GM12891 (cell line): ENCODE results near the gene OGDH.
"Not testable (repeated sequence)": the region's sequence is repeated elsewhere in the genome, so short reads cannot be mapped to it uniquely, and the experiment has no call there.

Experiments used
- PAX5 ChIP-seq: IDR thresholded peaks from 2 replicates; pipeline ENCODE4 v1.6.1; 2011; ENCODE audit warnings: low read length, moderate library complexity, mild to moderate bottlenecking; ENCODE audit not compliant: insufficient read depth, severe bottlenecking
- POLR2A ChIP-seq: IDR thresholded peaks from 2 replicates; pipeline ENCODE4 v1.6.1; 2011; ENCODE audit warnings: low read depth, low read length, control low read depth
- POLR2AphosphoS5 ChIP-seq: IDR thresholded peaks from 2 replicates; pipeline ENCODE4 v1.6.1; 2011; ENCODE audit warnings: low read depth, low read length, control low read depth
- POU2F2 ChIP-seq: IDR thresholded peaks from 2 replicates; pipeline ENCODE4 v1.6.1; 2011; ENCODE audit warnings: low read depth, mild to moderate bottlenecking, control low read depth, low read length, moderate library complexity
- SPI1 ChIP-seq: IDR thresholded peaks from 2 replicates; pipeline ENCODE4 v1.6.1; 2011; ENCODE audit warnings: low read depth, low read length, control low read depth
- TAF1 ChIP-seq: IDR thresholded peaks from 2 replicates; pipeline ENCODE4 v1.6.1; 2011; ENCODE audit warnings: low read depth, low read length, control low read depth

DNA sequence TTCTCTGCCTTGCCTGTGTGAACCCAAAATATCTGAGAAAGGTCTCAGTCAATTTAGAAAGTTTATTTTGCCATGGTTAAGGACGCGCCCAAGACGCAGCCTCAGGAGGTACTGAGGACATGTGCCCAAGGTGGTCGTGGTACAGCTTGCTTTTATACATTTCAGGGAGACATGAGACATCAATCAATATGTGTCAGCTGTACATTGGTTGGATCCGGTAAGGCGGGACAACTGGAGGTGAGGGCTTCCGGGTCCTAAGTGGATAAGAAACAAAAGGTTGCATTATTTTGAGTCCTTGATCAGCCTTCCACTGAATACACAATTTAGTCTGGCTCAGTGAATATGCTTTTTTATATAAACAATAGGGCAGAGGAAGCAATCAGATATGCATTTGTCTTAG is 119.8 kb downstream of the OGDH start:
- TF ChIP-seq POLR2A, POLR2AphosphoS5, SPI1, PAX5, TAF1, POU2F2: not testable (repeated sequence)
